Midbrain (tissue), 1 donor: Measurements from ENCODE around the gene COL7A1.
"Not testable (repeated sequence)": the region's sequence is repeated elsewhere in the genome, so short reads cannot be mapped to it uniquely, and the experiment has no call there.

Source experiments
- DNase-seq: peaks from one replicate; lab custom pipeline; 2025; lab: John Stamatoyannopoulos, UW

Gene COL7A1

DNA sequence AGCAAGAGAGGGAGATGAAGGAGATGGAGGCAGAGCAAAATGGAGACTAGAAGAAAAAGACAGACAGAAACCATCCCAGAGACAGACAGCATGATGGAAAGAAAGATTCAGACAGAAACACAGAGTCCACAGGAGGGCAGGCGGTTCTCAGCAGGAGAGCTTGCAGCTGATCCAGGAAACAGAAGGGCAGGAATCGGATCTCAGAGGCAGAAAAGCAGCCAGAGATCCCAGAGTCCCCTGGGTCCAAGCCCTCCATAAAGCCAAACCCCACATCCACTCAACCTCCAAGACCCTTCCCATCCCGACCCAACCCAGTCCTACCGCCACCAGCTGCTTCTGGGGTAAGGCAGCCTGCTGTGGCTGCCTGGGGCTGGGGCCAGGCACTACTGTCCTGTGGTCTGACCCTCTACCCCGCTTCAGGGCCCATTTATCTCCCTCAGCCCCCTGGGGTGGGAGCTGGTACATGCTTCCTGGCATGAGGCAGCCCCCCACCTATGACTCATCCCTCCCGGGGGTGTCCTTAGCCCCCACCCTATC is 31.7 kb downstream of the COL7A1 start, which contains the start of gene UCN2:
TSS of gene UCN2 (minus strand) at position 400 of the 537 bp plus-strand sequence. CDS start 657 bp downstream, outside the sequence.
- DNase-seq = no peak

DNA sequence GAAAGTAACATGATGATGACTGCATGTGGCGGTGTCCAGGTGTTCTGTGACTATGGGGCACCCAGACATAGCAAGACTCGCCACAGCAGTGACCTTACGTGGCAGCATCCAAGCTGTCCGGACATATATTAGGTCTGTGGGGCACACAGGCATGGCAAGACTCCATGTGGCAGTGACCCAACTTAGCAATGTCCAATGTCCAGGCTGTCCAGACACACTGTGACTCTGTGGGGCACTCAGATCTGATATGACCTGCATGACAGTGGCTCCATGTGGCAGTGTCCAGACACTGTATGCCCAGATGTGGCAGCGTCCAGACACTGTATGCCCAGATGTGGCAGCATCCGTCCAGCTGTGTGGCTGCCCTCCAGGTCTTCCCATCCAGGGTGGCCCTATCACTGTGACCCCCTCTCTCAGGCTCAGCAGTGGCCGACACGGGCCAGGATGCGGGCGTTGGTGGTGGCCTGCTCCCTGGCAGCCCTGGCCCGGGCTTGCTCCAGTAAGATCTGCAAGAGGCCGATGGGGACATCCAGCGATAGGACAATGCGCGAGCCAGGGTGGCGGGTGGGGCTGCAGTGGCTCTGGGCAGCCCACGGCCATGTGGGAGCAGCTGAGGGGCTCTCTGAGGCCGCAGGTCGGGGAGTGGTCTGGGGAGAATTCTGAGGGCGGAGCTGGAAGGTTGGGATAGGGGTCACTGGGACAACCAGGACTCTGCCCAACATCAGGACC is 32.6 kb downstream of the COL7A1 start:
- no peak for DNase-seq

DNA sequence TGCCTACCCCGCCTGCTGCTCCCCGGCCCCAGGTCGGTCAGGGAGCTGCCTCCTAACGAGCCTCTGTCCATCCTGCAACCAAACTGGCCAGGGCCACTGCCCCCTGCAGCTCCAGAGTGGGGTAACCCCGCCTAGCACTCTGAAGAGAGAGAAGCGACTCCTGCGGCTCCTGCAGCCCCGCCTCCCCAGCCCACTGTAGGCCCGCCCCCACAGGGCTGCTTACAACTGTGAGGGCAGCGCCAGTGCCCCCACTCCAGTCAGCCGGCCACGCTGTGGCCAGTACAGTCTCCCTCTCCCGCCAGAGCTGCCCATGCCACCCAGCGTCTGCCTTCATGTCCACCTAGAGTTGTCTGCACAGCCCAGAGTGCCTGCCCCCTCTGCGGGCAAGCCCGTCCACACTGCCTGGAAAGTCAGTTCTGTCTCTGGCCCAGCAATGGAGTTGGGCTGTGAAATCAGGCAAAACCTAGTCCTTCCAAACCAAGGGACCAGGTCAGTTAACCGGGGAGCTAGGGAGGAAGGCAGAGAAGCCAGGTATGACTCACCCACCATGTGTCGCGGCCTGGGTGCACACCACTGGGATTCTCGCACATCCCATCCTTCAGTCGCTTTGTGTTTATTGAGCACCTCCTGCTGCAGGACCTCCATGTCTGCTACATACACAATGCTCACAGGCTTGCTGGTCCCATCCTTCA is 33.9 kb downstream of the COL7A1 start:
- peak; percentile 13 for DNase-seq

DNA sequence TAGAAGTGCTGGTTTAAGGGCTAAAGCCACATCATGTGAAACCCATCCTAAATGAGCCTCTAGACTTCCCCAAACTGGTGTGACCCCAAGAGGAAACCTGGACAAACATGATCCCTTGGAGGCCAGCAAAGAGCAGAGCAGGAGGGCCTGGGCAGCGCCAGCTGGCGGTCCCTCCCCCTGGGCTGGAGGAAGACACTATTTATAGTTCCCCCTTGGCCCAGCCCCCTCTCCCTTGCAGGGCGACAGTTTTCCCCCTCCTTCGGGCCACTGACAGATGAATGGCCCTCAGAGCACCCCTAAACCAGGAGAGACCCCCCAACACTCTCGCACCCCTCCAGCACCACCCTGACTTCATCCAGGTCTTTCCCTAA is 34.5 kb downstream of the COL7A1 start:
- no peak for DNase-seq

DNA sequence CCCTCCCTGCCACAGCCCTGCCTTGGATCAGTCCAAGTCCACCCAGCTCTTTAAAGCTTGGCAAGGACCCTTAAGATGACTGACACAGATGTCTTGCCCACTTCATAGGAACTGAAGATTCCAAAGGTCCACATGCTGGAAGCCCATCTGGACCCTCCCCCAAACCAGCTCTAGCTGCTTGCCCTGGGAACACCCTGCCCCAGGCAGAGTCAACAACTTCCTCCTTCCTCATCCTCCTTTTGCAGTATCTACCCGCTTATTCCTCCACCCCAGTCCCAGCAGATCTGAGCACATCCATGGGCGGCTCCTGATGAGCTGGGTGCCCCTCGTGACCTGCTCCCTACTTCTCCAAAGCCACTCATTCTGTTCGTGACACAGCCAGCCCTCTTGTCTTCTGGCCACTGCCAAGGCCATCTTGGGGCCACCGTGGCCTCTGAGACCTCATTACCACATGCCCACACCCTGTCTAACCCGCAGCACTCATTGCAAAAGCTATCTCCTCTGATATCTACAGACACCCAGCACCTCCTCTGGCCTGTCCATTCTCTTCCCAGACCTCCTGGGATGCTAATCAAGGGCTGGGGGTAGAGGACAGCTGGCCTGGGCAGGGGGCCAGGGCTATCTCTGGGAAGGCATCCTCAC is 36.5 kb downstream of the COL7A1 start:
- no peak for DNase-seq

DNA sequence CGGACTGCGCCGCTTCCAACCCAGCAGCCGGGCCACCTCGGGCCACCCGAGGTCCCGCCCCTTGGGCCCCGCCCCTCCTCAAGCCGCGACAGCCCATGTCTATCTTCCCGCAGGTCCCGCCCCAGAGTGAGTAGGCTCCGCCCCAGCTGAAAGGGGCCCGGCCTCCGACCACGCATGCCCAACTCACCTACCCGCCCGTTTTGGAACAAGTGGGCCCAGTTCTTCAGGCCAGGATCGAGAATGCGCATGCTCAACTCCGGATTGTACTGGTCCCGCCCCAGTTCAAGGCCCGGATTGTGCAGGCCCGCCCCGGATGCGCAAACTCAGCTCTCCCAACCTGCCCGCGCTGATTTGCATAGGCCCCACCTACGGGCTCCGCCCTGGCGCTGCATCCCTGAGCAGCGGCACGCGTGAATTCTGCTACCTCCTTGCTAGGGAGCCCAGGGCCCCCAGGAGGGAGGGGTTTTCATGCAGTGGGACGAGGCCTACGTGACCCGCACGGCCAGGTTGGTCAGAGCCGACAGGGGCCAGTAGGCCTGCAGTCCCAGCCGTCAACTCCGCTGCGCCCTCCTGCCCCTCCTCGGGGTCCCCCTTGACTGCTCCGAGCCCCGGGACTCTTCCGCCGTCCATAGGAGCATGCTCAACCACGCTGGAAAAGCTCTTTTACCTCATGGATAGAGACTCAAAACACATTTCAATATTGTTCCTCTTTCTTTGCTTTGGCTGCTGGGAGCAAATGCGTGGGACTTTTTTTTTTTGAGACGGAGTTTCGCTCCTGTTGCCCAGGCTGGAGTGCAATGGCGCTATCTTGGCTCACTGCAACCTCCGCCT is 38.1 kb downstream of the COL7A1 start, which contains the start of gene PFKFB4:
TSS of gene PFKFB4 (minus strand) at position 8 of the 831 bp plus-strand sequence. CDS start 26 bp downstream, outside the sequence.
- DNase-seq = peak; percentile 99

DNA sequence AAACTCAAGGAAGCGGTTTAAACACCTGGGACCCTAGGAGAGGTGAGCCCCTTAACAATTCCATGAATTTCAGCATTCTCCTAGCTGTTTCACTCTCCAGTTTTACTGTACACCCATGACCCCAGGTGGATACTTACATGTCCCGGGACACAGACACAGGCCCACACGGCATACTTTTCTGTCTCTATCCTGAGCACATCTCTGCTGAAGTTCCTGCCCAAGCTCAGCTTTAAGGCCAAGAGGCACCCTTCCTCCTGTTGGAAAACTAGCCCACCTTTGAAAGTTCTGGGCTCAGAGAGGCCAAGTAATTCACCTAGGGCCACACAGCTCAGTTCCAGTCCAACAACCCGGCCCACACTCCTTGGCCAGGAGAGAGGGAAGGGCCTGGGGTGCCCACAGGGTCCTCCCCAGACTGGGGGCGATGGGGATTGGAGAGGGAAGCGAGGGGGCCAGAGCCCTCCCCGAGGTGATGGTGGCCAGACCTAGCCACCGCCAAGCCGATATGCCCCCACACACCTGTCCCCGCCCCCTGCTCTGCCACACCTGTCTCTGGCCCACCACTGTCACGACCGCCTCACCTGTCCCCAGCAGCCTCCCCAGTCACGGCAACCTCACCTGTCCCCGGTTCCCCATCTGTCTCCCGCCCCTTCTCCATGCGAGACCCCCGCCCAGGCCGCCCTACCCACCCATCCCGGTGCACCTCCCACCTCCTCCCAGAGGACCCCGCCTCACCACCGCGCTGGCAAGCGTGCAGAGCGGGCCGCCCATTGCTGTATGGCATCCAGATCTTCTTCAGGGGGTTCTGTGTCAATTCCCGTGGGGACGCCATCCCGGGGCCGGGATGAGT is 39.0 kb downstream of the COL7A1 start:
- DNase-seq = no peak

DNA sequence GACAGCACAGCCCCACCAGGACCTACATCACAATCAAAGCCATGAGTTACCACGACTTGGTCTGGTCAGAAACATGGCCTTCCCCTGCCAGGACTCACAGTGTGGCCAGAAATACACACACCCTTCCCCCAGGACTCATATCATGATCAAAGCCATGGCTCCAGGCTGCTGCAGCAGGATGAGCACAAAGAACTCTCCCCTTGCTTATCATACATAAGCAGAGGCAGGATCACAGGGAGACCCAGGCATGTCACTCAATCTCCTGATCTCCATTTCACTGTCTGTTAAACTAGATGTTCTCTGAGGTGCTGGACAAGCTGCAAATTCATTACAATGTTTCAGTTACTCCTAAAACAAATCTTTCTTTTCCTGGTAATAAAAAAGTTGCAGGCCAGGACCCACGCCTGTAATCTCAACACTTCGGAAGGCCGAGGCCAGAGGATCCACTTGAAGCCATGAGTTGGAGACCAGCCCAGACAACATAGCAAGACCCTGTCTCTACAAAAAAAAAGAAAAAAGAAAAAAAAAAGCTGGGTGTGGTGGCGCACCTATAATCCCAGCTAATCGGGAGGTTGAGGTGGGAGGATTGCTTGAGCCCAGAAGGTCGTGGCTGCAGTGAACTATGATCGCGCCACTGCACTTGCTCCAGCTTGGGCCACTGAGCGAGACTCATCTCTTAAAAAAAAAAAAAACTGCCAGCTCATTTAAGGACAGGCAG is 39.7 kb downstream of the COL7A1 start:
- no peak for DNase-seq

DNA sequence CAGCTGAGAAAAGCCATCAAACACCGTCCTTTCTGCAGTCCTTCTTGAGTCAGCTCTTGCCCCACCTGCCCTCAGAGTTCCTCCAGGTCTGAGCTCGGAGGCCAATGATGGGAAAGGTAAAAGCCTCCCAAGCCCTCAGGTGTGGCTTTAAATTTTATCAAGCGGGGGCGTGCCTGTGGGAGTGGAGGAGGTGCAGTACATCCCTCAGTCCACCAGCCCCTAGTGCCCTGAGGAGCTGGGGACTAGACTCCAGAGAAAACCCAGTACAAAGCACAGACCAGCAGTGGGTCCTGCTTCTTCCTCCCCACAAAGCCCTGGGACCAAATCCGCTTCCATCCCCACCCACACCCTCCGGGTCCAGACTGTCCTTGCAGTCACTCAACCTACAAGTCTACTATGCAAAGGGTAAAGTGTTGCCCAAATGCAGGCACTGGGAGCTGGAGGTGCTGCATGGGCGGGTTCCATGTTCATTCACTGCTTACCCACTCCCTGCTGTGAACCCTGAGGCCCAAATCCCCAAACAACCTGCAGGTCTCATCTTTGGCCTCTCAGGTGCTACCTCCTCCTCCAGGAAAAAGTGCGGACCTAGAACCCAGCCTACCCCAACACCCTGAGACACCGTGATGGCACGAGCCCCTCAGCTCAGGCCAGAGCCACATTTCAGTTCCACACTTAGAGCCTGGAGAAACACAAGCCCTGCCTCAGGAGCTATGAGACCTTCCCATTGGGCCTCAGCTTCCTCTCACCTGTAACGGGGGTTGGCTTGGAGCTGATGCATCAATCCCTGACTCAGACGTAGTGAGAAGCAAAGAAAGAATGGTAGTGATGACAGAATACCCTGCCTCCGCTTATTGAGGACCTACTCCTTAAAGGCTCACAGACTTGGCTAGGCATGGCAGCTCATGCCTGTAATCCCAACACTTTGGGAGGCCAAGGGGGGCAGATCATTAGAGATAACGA is 41.0 kb downstream of the COL7A1 start:
- DNase-seq = no peak

DNA sequence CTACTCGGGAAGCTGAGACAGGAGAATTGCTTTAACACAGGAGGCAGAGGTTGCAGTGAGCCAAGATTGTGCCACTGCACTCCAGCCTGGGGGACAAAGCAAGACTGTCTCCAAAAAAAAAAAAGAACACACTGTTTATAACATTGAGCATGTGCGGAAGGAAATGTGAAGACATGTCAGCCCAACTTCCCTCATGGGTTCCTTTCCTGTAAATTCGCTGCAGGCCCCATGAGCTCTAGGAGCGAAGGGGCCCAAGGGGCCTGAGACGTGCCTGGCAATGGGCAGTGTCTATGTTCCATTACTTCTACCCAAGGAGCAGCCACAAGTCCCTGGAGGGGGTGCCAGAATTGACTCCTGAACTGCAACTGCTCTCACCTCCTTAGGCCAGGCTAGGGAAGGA is 41.8 kb downstream of the COL7A1 start:
- no peak for DNase-seq

DNA sequence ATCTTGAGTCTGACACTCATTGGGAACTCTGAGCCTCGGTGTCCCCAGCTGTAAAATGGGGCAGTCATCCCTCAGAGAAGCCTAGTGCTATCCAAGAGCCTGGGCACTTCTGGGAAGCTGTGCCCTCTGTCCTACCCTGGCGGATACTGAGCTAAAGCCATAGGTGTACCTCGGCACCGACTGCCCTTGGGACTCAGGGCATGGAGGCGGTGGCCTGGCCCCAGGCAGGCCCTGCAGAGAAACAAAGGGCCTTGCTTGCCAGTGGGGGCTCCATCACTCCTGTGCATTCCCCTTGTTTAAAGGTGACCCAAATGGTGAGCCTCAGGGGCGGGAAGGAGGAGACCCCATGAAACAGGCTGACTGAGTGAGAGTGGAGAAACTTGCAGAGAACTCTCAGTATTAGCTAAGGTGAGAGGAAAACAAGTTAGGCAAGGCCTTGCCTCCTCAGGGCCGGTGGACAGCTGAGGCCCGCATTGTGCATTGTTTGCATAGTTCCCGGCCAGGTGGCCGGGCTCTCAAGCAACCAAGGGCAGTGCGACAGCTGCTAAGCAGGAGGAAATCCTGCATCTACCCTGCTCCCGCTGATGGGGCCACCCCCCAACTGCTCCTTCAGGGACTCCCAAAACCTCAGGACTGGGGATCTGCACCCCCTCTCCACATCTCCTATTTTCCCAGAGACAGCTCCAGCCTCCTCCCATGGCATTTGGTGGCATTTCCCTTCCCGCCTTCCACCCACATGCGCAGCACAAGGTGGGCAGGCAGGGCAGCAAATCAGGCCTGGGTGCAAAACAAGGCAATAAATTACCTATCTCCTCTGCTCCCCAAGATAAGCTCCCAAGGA is 42.8 kb downstream of the COL7A1 start:
- no peak for DNase-seq

DNA sequence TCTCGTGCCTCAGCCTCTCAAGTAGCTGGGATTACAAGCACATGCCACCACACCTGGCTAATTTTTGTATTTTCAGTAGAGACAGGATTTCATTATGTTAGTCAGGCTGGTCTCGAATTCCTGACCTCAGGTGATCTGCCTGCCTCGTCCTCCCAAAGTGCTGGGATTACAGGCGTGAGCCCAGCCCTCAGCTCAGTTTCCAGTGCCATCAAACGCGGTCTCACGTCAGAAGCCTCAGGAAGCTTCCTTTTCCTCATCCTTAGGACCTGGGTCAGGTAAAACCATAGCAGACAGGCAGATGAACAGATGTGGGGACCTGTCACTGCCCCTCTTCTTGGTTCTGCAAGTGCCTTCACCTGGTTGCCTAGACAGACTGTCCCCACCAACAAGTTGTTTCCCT is 43.5 kb downstream of the COL7A1 start:
- not testable (repeated sequence) for DNase-seq

DNA sequence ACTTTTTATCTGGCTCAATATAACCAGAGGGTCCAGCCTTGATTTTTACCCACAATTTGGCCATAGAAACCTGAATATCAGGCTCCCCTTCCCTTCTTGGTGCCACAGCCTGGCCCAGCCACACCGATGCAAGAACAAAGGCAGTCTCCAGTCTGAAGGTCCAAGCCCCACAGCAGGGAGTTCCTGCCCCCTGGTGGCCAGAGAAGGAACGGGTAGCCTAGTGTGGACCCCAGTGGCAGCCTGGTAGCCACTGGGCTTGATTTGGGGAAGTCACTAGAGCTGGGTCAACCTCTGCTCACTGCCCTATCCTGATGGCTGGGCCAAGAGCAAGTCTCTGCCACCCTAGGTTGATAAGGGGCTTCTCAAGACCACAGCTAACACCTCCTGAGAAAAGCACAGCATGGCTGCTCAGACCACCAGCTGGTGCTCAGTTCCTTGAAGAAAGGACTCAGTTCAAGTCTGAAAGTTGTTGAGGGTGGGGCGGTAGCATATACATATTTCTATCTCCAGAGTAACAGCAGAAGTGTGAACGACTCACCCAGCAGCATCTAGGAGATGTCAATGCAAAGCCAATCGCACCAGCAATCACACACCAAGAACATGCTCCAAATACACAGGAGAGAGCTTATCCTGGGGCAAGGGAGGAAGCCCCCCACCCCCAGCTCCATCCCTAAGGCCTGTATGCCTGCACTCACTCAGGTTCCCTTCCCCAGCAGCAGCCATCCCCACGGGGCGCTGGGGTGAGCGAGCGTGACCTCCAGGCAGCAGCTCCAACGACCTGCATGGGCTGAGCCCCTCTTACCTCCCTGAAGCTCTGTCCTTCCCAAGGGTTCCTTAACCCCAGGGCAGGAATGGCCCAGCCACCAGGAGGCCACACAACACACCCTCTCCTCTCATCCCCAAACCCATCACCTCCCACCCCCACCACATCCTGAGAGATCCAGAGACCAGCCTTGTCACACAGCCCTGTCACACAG is 46.1 kb downstream of the COL7A1 start:
- DNase-seq = peak; percentile 88

DNA sequence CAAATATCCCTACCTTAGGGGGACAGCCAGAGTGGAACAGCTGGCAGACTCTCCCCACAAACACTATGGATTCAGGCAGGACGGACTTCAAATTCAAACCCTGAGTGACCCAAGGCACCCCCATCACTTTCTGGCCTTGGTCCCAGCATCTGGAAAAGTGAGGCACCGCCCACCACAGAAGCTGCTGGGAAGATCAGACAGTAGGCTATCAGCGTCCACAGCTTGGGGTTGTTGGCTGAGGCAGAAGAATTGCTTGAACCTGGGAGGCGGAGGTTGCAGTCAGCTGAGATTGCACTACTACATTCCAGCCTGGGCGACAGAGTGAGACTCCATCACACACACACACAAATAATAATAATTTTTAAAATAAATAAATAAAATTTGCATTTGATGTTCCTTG is 47.0 kb downstream of the COL7A1 start:
- DNase-seq = no peak

DNA sequence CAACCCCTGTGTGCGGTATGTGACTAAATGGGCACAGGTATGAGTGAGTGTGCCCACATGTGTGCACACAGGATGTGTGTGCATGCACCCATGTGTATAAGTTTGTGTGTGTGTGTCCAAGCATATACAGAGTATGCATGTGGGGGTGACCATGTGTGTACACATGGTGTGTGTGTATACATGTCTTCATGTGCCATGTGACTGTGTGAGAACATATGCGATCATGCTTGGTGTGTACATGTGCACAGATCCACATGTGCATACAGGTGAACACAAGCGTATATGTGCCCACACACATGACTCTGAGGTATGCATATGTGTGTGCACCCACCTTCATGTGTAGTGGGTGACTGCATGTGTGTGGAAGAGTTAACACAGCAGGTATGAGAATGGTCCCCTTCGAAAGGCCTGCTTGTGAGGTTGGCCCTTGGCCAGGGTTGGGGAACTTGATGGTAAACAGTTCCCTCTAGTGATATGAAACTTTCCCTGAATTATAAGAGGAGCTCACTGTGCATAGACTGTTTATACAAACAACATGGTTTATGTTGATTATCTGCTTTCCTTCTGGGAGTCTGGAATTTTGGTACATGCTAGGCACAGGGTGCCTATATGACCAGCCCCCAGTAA is 48.8 kb downstream of the COL7A1 start:
- DNase-seq = peak; percentile 20

DNA sequence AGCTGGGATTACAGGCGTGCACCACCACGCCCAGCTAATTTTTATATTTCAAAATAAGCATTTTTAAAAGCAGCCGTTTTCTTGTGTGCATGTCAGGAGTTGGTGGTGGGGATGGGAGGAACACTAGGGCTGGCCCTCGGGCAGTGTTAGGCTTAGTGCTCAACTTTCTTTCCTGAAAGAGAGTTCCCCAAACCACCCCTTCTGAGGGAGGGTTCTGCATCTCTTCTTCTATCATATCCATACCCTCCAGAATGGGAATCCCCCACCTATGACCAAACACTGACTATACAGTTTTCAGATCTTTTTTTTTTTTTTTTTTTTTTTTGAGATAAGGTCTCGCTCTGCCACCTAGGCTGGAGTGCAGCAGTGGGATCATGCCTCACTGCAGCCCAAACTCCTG is 51.0 kb downstream of the COL7A1 start:
- no peak for DNase-seq
